ENCODE data around the gene OPCML. TPM values are rescaled to one million over a fixed set of nuclear protein-coding genes. Genes with fewer than 3 reads are reported as not detected.

The OPCML gene
- total RNA-seq, 2 donors from 2014 or later, result 0.60 to 1.3 TPM

GRCh38 chr11:133443206-133443747 is 89.0 kb downstream of the OPCML start:
- intact Hi-C loops (cut with DNase I), result no loop called here
- DNase-seq (ENCODE audit: low spot score), result no peak

GRCh38 chr11:133441964-133442660 is 90.2 kb downstream of the OPCML start:
- intact Hi-C loops (cut with DNase I), result no loop called here
- no peak for DNase-seq (ENCODE audit: low spot score)

- intact Hi-C loops (cut with DNase I), result no loop called here
- DNase-seq (ENCODE audit: low spot score), result no peak
These were observed 106.3 kb downstream of the OPCML start for GRCh38 chr11:133425992-133426391.

- intact Hi-C loops (cut with DNase I), result no loop called here
- no peak for DNase-seq (ENCODE audit: low spot score)
These were observed 107.1 kb downstream of the OPCML start for GRCh38 chr11:133425245-133425644.

GRCh38 chr11:133418218-133418617 is 114.1 kb downstream of the OPCML start:
- DNase-seq (ENCODE audit: low spot score), result no peak
- intact Hi-C loops (cut with DNase I), result no loop called here

GRCh38 chr11:133414506-133414905 is 117.8 kb downstream of the OPCML start:
- intact Hi-C loops (cut with DNase I), result no loop called here
- DNase-seq (ENCODE audit: low spot score), result no peak

- no peak for DNase-seq (ENCODE audit: low spot score)
- intact Hi-C loops (cut with DNase I), result no loop called here
These were observed 118.6 kb downstream of the OPCML start for GRCh38 chr11:133413703-133414102.

- intact Hi-C loops (cut with DNase I), result no loop called here
- DNase-seq (ENCODE audit: low spot score), result no peak
These were observed 122.5 kb downstream of the OPCML start for GRCh38 chr11:133409799-133410198.

GRCh38 chr11:133408936-133409335 is 123.4 kb downstream of the OPCML start:
- intact Hi-C loops (cut with DNase I), result no loop called here
- DNase-seq (ENCODE audit: low spot score), result no peak

- intact Hi-C loops (cut with DNase I), result no loop called here
- no peak for DNase-seq (ENCODE audit: low spot score)
These were observed 123.9 kb downstream of the OPCML start for GRCh38 chr11:133408402-133408801.

GRCh38 chr11:133406489-133406888 is 125.8 kb downstream of the OPCML start:
- intact Hi-C loops (cut with DNase I), result no loop called here
- no peak for DNase-seq (ENCODE audit: low spot score)

GRCh38 chr11:133403900-133404299 is 128.4 kb downstream of the OPCML start:
- no peak for DNase-seq (ENCODE audit: low spot score)

GRCh38 chr11:133402551-133402950 is 129.8 kb downstream of the OPCML start:
- intact Hi-C loops (cut with DNase I), result no loop called here
- no peak for DNase-seq (ENCODE audit: low spot score)

More at GRCh38 chr11:133403900-133404299, 128.4 kb downstream of the OPCML start:
- intact Hi-C loops (cut with DNase I), result no loop called here

GRCh38 chr11:133399855-133400625 is 132.3 kb downstream of the OPCML start:
- intact Hi-C loops (cut with DNase I), result no loop called here
- no peak for DNase-seq (ENCODE audit: low spot score)

- intact Hi-C loops (cut with DNase I), result no loop called here
These were observed 133.0 kb downstream of the OPCML start for GRCh38 chr11:133399294-133399693.

GRCh38 chr11:133390803-133391202 is 141.5 kb downstream of the OPCML start:
- intact Hi-C loops (cut with DNase I), result no loop called here
- DNase-seq (ENCODE audit: low spot score), result no peak

More at GRCh38 chr11:133399294-133399693, 133.0 kb downstream of the OPCML start:
- no peak for DNase-seq (ENCODE audit: low spot score)

- intact Hi-C loops (cut with DNase I), result no loop called here
- no peak for DNase-seq (ENCODE audit: low spot score)
These were observed 143.2 kb downstream of the OPCML start for GRCh38 chr11:133388975-133389568.

- intact Hi-C loops (cut with DNase I), result no loop called here
- no peak for DNase-seq (ENCODE audit: low spot score)
These were observed 144.0 kb downstream of the OPCML start for GRCh38 chr11:133388260-133388659.

GRCh38 chr11:133386852-133387251 is 145.4 kb downstream of the OPCML start:
- intact Hi-C loops (cut with DNase I), result no loop called here
- no peak for DNase-seq (ENCODE audit: low spot score)

GRCh38 chr11:133386262-133386661 is 146.0 kb downstream of the OPCML start:
- DNase-seq (ENCODE audit: low spot score), result no peak
- intact Hi-C loops (cut with DNase I), result no loop called here

Measured in posterior vena cava (tissue), 2 donors.